ENCODE measurements around the gene KATNB1.
"Not testable (repeated sequence)": the region's sequence is repeated elsewhere in the genome, so short reads cannot be mapped to it uniquely, and the experiment has no call there.

The KATNB1 gene

DNA sequence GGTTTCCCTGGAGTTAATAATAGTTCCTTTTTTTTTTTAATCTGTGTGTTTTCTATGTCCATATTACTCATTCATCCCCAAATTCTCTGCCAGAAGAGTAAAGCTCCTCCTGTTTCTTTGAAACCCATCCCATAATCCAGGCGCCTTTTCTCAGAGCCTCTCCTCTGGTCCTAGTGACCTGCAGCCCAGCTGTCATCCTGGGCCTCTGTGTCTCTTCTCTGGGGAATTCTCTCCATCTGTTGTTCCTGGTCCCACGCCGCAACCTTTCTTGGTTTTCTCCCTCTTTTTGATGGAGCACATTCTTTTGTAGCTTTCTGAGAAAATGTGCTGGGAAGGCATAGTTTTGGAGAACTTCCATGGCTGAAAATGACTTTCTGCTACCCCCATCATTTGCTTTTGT lies 10.2 kb downstream of the KATNB1 start:
- no peak for FAIRE-seq

DNA sequence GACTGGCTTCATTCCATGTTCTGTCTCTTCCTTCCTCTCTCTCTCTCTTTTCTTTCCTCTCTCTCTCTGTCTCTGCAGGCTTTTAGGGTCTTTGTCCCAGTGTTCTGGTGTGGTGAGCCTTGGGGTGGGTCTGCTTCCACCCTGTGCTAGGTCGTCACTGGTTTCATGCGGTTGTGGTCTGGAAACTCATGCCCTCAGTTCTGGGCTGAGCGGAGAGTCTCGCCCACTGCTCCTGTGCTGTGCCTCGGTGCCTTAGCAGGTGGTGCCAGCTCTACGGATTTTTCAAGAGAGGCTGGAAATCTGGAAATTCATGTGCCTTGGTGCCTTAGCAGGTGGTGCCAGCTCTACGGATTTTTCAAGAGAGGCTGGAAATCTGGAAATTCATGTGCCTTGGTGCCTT lies 10.7 kb downstream of the KATNB1 start:
- not testable (repeated sequence) for FAIRE-seq

DNA sequence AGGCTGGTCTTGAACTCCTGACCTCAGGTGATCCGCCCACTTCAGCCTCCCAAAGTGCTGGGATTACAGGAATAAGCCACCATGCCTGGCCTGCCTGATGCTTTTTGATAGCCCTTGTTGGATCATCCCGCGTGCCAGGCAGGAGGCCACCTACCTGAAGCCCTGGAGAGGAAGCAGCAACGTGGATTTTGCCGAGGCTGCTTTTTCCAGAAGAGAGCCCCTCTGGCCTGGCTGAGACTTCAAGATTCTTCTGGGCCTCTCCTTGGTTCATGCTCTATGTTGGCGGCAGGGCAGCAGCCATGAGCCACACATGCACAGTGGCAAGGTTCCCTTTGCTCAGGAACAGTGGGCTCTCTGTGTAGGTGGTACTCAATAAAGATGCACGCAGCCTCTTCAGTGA lies 11.5 kb downstream of the KATNB1 start:
- FAIRE-seq = no peak

DNA sequence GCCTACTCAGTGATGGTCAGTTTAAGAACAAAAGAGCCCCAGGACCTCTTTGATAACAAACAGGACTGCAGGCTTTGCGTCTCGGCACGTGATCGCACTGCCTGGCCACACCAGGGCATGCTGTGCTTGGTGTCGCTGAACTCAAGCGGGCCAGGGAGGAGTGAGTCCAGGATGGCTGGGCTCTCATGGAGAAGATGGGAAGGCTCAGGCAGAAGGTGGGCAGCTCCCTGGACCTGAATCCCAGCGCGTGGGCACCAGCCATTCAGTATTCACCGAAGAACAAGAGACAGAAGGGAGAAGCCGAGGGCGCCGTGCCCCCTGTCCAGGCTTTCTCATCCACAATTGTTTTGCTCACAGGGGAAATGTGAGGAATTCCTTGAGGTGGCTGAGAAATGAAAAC lies 11.9 kb downstream of the KATNB1 start:
- FAIRE-seq = no peak

DNA sequence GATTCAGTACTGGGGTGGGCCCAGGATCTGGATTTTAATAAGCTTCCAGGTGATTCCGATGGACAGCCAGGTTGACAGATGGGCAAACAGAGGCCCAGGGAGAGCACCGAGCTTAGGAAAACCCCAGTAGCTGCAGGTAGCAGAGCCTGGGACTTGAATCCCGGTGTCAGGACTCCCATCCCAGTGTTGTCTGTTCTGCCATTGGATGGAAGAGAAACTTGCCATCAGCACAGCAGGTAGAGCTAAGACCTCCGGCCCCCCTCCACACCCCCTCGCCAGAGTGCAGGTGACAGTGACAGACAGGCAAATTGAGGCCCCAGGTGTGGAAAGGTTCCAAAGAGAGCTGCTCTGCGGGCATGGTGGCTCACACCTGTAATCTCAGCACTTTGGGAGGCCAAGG lies 12.4 kb downstream of the KATNB1 start:
- no peak for FAIRE-seq

DNA sequence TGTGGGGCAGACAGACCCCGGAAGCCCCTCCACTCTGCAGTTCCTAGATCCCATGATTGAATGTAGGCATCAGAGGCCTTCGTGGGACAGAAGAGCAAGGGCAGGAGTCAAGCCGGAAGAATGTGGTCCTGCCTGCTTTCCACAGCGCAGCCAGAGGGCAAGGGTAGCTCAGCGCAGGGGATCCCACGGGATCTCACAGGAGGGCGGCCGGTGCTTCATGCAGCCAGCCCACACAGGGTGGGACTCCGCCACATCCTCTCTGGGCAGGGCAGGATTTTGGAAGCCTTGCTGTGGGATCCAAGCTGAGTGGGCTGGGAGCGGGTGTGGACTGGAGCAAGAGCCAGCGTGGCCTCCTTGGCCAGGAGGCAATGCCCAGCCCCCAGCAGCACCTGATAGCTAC lies 13.0 kb downstream of the KATNB1 start:
- no peak for FAIRE-seq

DNA sequence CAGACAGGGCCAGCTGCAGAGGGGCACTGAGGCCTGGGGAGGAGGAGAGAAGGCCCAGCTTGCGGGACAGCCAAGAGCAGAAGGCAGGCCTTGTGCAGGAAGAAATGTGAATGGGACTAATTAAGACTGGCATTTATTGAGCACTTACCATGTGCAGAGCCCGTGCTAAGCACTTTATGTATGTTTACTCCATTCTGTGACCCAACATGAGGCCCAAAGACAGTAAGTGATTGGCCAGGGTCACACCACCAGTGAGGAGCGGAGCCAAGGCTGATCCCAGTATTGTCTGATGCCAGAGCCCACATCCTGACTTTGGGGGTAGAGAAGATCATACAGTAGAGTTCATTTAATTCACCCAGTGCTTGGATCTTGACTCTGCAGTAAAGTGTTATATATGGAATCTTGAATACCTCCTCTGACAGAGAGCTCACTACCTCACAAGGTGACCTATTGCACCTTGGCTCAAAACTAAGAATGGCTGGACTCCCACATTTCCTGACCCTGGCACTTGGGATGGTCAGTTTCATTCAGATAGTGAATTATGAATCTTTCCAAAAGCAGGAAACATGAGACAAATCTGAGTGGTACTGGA lies 13.6 kb downstream of the KATNB1 start:
- no peak for FAIRE-seq

DNA sequence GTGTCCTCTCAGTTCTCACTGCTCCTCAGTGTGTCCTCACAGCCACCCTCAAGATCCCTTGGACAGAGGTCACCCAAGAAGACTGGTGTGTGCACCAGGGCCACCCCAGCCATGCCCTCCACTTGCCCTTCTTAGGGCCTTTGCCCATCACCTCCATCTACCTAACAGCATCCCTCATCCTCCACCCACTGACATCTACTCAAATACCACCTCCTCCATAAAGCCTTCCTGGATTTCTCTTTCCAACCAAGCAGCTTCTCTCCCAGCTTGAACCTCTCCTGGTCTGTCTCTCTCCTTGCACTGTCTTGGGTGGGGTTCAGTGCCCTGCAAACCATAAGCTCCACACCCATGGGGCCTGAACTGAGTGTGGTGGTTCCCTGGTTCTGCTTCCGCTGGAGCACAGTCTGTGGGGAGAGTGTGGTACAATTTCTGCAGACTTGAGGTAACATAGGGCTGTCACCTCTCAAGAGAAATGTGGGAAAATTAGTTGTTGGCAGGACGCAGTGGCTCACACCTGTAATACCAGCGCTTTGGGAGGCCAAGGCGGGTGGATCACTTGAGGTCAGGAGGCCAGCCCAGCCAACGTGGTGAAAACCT lies 14.4 kb downstream of the KATNB1 start:
- FAIRE-seq = no peak

DNA sequence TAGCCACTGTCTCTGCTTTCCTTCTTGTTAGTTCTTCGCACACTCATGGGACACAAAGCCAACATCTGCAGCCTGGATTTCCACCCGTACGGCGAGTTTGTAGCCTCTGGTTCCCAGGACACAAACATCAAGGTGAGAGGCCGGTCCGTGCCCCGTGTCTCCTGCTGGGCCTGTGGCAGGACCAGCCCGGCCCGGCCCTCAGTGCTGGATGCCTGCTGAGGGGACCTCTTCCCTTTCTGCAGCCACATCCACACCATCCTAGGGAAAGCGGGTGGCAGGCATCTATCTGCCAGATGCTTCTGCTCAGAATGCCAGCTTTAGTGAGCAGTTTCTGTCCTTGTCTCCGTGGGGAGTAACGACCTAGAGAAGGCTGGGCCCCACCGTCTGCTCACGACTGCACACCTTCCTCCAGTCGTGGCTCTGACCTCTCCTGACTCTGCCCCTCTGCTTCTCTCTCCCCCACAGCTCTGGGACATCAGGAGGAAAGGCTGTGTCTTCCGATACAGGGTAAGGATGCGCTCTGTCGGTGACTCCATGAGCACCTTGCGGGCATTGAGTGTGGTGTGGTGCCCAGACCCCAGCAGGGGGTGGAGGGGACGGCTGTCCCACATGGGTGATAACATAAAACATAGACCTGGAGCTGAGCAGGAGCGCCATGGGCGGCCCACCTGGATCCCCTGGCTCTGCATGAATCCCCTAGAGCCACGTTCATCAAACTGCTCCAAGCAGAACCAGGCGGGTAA lies 15.4 kb downstream of the KATNB1 start:
- FAIRE-seq = no peak

DNA sequence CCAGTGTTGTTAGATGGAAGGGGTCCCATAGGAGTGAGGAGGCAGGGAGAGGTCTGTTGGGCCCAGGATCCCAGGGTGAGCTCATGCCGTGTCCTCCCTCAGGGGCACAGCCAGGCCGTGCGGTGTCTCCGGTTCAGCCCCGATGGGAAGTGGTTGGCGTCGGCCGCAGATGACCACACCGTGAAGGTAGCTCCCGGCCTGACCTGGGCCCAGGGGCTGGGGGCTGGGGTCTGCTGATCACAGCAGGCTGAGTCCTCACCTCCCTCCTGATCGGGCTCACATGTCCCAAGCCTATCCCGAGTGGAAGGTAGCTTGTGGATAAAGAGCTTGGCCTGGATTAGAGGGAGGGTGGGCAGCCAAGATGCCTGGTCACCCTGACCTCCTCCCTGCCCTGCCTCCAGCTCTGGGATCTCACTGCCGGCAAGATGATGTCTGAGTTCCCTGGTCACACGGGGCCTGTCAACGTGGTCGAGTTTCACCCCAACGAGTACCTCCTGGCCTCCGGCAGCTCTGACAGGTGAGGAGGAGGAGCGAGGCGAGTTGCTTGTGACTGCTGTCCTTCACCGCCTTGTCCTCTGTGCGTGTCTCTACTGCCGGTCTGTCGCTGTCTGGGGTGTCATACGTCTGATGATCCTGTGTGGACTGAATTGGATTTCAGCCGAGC lies 16.1 kb downstream of the KATNB1 start:
- no peak for FAIRE-seq

DNA sequence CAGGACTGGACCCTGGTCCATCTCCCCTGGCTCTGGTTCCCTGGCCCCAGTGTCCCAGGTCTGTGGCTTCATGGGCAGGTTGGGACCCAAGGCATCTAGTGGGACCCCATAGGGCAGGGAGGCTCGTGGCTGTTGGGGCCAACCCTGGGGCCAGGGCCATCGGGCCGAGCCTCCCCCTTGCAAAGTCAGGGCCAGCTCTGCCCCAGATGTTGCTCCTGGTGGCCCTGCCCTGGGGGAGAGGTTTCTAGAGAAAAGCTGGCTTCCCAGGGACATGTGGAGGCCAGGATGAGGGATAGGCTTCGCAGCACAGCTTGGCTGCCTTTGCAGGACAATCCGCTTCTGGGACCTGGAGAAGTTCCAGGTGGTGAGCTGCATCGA lies 16.6 kb downstream of the KATNB1 start:
- FAIRE-seq = no peak

DNA sequence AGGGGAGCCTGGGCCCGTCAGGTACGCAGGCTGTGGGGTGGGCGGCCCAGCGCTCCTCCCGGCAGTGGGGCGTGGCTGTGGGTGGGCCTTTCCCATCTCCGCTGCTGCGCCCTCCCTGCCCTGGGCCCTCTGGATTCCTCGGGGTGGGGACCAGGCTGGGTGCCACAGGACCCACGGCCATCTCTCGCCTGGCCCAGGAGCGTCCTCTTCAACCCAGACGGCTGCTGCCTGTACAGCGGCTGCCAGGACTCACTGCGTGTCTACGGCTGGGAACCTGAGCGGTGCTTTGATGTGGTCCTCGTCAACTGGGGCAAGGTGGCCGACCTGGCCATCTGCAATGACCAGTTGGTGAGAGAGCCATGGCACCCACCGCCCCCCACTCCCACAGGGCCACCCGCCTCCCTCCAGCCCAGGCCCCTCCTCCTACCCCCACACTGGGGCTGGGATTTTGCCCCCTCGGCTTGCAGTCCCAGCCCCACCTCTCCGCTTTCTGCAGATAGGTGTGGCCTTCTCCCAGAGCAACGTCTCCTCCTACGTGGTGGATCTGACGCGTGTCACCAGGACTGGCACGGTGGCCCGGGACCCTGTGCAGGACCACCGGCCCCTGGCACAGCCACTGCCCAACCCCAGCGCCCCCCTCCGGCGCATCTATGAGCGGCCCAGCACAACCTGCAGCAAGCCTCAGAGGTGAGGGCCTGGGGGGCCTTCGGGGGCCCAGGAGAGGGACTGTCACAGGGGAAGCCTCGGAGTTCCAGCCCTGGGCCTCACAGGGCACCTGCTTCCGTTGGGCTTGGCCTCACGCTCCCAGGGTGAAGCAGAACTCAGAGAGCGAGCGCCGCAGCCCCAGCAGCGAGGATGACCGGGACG lies 17.2 kb downstream of the KATNB1 start:
- no peak for FAIRE-seq

DNA sequence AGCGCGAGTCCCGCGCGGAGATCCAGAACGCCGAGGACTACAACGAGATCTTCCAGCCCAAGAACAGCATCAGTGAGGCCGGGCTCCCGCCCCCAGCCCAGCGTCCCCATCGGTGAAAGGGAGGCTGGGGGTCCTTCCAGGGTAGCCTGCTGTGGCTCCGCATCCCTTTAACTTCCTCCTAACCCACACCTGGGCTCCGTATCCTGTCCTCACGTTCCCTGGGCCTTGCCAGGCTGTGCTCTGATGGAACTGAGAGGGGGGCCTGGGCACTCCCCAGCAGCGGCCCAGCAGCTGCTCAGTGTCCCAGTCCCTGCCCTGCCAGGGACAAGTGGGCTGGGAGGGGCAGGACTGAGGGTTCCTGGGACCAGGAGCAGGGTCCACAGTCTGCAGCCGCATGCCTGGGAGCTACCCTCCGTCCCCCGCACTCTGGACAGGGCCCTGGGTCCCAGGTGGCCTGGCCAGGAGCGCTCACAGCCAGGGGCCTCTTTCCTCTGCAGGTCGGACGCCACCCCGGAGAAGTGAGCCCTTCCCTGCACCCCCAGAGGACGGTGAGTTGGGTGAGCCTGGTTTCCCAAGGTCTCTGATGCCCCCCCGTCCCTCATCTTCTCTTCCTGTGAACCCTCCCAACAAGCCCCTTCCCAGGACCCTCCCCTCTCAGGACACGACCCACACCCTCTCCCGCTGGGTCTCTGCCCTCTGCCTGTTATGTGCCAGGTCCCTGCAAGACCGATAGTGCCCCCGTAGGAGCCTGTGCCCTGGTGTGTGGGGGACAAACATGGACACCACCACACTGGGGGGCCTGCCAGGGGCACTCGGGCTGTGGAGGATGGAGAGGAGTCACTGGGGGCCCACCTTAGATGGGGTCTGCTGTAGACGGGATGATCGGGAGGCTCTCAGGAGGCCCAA lies 18.1 kb downstream of the KATNB1 start:
- FAIRE-seq = no peak

DNA sequence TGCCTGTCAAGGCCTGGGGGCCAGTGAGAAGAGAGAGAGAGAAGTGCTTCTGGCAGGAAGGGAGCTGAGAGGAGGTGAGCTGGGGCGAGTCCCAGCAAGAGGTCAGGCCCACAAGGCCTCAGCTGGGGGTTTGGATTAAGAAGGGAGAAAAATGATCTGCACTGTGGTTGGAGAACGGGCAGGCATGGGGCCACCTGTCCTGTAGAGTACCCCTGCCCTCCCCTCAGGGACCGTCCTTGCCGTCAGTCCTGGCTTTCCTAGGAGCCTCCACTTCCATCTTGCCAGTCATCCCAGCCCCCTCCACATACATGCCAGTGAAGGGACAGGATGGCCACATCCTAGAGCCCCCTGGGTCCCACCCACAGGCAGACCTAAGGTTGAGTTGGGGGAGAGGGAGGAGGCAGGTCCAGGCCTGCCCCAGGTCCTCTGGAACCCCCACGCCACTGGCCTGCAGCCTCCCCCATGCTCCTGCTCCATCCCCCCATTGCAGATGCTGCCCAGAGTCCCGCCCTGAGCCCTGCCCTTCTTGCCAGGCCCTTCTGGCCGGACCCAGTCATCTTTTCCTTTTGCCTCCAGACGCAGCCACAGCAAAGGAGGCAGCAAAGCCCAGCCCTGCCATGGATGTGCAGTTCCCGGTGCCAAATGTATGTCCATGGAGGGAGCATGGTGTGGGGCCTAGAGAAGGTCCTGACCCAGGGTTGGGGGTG lies 18.9 kb downstream of the KATNB1 start:
- FAIRE-seq = no peak

DNA sequence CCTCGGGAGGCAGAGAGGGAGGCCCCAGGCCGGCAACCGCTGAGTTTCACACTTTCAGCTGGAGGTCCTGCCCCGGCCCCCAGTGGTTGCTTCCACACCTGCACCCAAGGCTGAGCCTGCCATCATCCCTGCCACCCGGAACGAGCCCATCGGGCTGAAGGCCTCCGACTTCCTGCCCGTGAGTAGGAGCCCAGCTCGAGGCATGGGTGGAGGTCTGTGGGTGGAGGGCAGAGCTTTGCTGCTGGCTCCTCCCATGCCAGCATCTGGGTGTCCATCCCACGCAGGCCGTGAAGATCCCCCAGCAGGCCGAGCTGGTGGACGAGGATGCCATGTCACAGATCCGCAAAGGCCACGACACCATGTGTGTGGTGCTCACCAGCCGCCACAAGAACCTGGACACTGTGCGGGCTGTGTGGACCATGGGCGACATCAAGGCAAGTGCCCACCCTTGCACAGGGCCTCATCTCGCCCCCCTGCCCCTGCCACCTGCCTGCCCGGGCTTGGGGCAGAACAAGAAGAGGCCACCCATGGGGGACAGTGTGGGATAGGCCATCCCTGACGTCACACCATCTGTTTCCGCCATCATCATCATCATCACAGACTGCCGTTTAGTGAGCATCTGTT lies 19.6 kb downstream of the KATNB1 start:
- FAIRE-seq = no peak

DNA sequence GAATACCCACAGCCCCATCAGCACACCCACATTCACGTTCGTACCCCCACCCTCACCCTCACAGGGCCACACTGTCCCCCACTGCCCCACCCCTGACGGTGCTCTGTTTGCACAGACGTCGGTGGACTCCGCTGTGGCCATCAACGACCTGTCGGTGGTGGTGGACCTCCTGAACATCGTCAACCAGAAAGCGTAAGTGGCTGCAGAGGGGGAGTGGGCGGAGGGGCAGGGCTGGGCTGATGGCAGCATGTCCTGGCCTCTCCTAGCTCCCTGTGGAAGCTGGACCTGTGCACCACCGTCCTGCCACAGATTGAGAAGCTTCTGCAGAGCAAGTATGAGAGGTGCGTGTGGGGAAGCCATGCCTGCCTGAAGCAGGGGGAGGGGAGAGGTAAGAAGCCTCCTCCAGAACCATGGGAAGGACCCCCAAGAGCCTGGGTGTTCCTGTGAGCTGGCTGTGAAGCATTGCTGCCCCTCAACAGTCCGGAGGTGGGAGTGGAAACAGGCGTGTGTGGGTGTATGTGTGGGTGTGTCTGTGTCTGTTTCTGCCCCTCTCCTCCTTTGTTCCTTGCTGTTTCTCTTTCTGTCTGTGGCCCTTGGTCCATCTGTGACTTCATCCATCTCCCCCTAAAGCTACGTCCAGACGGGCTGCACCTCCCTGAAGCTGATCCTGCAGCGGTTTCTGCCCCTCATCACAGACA lies 20.3 kb downstream of the KATNB1 start:
- no peak for FAIRE-seq

DNA sequence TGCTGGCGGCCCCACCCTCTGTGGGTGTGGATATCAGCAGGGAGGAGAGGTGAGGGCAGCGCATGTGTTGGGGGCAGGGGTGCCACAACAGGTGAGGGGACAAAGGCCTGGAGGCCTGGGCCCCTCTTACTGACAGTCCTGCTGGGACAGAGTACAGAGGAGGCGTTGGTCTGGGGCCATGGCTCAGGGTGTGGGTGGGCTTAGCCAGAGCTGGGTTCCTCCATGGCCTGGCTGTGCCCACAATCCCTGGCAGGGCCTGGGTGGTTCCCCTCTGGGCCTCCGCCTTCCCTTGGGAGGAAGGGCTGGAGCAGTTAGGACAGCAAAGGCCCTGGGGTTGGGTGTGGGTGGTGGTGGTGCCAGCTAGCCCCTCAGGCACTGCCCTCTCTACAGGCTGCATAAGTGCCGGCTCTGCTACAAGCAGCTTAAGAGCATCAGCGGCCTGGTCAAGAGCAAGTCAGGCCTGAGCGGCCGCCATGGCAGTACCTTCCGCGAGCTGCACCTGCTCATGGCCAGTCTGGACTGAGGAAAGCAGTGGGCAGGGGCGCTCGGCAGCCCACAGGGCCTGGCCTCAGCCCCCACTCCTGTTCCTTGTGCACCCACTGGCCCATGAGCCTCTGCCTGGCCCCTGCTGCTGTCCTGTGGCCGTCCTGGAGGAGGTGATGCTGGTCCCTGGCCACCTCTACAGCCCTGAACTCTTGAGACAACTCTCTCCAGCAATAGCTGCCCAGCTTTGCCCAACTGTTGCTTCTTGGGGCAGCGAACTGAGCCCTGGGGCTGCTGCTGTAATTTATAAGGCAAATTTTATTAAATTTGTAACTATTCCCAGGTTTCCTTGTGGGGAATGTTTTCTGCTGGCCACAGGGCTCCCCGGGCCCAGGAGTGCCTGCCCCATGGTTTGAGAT lies 21.1 kb downstream of the KATNB1 start:
- FAIRE-seq = no peak

DNA sequence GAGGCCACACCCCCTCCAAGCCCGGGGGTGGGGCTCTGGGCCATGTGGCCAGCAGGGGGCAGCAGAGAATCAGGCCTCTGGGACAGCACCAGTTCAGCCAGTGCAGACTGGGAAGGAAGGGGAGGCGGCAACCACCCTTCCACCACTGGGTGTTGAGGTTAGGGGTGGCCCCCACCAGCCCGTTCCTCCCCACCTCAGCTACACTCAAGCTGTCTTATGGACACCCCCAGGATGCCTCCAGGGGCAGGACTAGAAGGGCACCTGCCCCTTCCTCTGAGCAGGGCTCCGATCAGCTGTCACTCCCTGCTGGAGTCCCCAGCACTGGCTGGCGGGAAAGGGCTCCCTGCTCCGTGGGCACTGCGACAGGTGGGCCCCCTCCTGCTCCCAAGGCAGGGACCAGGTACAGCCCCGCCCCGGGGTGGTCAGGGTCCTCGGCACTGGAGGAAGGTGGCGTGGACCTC lies 21.8 kb downstream of the KATNB1 start:
- no peak for FAIRE-seq

DNA sequence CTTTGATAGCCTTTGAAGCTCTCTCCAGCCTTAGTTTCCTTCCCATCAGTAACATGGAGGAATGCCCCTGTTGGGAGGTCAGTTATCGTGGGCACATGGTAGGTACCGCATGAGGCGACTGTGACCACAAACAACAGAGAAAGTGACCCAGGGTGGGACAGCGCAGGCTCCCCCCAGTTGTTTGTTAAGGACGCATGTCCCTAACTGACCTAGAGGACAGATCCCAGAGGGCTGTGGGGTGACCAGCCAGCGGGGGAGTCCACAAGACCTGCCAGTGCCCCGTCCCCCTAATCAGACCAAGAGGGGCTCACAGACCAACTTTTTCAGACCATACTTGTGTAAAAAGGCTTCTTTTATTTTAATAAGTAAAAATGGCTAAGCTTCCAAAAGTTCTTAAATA lies 22.3 kb downstream of the KATNB1 start:
- no peak for FAIRE-seq
